ENCODE data around the gene LDLRAD2.

- TF ChIP-seq, protein P1, sequence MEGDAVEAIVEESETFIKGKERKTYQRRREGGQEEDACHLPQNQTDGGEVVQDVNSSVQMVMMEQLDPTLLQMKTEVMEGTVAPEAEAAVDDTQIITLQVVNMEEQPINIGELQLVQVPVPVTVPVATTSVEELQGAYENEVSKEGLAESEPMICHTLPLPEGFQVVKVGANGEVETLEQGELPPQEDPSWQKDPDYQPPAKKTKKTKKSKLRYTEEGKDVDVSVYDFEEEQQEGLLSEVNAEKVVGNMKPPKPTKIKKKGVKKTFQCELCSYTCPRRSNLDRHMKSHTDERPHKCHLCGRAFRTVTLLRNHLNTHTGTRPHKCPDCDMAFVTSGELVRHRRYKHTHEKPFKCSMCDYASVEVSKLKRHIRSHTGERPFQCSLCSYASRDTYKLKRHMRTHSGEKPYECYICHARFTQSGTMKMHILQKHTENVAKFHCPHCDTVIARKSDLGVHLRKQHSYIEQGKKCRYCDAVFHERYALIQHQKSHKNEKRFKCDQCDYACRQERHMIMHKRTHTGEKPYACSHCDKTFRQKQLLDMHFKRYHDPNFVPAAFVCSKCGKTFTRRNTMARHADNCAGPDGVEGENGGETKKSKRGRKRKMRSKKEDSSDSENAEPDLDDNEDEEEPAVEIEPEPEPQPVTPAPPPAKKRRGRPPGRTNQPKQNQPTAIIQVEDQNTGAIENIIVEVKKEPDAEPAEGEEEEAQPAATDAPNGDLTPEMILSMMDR (IDR thresholded peaks at IDR 0.05; ENCODE audit: low read length), result no peak
- no peak for TF ChIP-seq EZH2 (optimal IDR thresholded peaks at IDR 0.05; ENCODE audit: low read depth, low read length)
- no peak for TF ChIP-seq EZH2phosphoT487 (IDR thresholded peaks at IDR 0.05; ENCODE audit: low read length)
These were observed 36.5 kb upstream of the LDLRAD2 start for GRCh38 chr1:21775550-21775914.

All from MM.1S (cell line).